Stimulated activated CD4-positive, alpha-beta T cell treated with anti-CD3 and anti-CD28 coated beads, Interleukin-4, amount 100 ng/mL, for 24 hours (primary cell): Measurements from ENCODE around the gene SLC16A13.
"Not testable (repeated sequence)": the region's sequence is repeated elsewhere in the genome, so short reads cannot be mapped to it uniquely, and the experiment has no call there.

Source experiments
- DNase-seq: peaks from one replicate; pipeline ENCODE4 v3.0.0-alpha.2; 2020

SLC16A13 gene, protein sequence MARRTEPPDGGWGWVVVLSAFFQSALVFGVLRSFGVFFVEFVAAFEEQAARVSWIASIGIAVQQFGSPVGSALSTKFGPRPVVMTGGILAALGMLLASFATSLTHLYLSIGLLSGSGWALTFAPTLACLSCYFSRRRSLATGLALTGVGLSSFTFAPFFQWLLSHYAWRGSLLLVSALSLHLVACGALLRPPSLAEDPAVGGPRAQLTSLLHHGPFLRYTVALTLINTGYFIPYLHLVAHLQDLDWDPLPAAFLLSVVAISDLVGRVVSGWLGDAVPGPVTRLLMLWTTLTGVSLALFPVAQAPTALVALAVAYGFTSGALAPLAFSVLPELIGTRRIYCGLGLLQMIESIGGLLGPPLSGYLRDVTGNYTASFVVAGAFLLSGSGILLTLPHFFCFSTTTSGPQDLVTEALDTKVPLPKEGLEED

DNA sequence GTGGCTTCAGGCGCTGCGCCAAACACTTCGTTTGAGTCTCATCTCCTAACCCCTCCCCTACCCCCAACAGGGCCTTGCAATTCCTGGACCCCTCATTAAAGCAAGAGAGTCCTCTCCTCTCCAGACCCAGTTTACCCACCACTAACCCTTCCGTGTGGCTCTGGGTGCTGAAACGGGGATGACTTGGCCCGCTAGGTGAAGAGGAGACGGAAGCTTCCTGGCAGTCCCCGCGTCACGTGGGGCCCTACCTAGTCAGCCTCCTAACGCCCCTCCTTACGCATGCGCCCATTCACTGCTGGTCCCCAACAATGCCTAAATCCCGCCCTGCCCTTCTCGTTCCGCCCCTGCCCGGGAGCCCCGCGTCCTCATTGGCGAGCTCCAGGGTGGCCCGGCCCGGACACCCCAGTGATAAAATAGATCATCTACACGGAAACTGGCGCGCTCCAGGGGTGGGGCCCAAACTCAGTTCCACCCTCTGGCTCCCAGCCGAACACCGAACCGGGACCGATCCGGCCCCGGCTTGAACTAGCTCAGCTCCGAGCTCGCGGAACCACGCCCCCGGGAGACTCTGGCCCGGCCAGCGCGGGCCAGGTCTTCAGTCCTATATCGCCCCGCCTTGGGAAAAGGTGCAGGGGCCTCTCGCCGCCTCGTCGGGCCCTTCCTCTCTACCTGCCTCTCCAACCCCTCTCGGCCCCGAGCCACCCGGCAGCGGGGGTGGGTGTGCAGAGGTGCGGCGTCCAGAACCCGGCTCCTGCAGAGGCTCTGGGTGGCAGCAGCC lies at the start of gene SLC16A13:
Gene SLC16A13 (plus strand): TSS at position 425 of the 778 bp plus-strand sequence. CDS start 368 bp downstream, outside the sequence.
- peak; percentile 99 for DNase-seq

DNA sequence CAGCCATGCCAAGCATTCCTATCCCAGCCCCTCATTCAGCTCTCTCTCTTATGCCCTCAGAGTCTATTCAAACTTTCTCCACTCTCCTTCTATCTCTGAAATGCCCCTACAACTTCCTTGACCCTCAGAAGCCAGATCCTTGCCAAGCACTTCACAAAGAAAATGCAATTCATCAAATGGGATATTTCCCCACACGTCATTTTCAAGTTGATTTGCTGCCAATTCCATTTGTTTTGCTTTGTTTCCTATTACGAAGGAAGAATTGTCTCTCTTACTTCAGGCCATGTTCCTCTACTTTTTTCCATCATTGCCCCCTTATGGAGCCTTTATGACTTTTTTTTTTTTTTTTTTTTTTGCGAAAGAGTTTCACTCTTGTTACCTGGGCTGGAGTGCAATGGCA lies 49.1 kb upstream of the SLC16A13 start:
- no peak for DNase-seq

DNA sequence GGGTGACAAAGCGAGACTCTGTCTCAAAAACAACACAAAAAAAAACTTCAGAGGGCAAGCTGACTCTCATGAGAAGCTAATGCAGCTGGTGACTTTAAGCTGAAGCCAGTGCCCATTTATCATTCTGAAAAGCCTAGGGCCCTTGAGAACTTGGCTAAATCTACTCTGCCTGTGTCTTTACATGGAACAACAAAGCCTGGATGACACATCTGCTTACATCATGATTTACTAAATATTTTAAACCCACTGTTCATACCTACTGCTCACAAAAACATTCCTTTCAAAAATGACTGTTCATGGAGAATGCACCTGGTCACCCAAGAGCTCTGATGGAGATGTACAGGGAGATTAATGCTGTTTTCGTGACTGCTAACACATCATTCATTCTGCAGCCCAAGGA lies 46.0 kb upstream of the SLC16A13 start:
- DNase-seq = no peak

DNA sequence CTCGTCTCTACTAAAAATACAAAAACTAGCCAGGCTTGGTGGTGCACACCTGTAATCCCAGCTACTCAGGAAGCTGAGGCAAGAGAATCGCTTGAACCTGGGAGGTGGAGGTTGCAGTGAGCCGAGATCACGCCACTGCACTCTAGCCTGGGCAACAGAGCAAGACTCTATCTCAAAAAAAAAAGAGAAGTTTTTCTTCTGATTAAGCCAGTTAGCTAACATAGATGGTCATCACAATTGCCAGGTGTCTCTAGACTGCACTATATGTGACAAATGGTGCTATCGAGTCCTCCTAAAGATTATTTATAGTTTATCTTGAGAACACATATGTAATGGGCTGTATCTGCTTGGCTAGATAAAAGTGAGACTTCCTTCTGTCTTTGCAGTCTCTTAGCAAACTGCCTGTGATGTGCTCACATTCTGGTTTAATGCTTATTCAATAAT lies 42.2 kb upstream of the SLC16A13 start:
- not testable (repeated sequence) for DNase-seq

DNA sequence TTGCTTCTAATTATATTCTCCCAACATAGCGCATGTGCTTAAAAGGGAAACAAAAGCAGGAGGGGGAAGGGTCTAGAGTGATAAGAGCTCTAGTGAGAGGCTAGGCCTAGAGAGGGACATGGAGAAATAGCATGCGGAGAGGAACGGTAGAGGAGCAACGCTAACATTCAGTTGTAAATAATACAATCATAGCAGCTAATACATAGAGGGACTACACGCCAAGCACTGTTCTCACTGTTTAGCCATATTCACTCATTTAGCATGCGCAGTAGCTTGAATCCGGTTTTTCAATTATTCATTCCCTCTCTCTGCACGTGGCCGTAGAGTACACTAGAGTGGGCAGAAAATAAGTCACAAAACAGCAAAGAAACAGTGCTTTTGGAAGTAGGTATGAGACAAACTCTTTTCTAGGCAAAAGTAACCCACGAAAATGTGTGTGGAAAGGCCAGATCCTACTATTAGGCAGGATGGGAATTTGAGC lies 41.7 kb upstream of the SLC16A13 start:
- no peak for DNase-seq

DNA sequence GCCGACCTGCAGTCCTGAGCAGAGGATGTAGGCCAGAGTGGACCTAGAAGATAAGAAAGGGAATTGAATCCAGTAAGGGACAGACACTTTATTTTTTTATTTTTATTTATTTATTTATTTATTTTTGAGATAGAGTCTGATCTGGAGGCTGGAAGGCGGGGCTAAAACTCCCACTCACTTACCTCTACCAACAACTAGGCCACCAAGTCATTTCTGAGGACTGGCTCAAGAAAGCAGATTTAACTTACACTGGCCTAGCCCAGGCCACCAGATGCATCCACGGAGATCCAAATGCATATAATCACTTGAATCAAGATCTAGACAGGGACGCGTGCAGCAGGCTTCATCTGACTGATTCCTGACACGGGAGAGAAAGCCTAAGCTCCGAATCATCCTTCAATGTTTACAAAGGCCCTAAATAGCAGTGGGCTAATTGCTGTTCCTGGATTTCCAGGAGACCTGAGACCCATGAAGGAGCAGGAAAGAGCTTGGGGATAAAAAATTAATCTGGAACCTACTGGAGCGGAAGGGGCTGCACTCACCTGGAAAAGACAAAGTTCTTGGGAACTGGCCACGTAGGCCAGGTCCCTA lies 41.1 kb upstream of the SLC16A13 start:
- DNase-seq = no peak

DNA sequence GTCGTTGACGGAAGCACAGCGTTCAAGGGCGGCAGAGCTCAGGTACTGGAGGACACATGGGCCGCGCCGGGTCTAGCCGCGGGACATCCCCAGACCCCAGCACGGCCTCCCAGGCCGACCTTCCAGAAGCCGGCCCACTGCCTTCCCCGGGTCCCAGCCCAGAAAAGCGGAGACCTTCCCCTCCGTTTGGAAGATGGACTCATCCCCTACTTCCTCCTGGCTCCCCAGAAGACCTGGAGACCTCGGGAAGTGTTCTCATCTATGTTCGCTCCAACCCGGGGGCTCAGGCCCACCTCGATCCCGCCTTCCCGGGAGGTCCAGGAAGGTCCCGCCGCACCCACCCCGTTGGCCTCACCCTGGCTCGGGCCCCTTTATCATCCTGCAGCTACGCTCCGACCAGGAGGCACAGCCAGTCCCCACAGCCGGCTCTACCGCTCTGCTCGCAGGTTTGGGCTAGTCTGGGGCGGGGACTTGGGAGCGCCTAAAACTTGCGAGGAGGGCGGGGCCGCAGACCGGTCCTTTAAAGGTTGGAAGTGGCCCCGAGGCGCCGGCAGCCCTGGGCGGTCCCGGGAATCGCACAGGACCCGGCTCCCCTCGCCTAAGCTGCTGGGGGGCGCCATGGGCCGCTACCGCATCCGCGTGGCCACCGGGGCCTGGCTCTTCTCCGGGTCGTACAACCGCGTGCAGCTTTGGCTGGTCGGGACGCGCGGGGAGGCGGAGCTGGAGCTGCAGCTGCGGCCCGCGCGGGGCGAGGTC lies 40.1 kb upstream of the SLC16A13 start, which contains the start of gene ALOX12:
Gene ALOX12 (plus strand): TSS at position 550 of the 756 bp plus-strand sequence. CDS start 69 bp downstream, at position 619.
- DNase-seq = no peak

DNA sequence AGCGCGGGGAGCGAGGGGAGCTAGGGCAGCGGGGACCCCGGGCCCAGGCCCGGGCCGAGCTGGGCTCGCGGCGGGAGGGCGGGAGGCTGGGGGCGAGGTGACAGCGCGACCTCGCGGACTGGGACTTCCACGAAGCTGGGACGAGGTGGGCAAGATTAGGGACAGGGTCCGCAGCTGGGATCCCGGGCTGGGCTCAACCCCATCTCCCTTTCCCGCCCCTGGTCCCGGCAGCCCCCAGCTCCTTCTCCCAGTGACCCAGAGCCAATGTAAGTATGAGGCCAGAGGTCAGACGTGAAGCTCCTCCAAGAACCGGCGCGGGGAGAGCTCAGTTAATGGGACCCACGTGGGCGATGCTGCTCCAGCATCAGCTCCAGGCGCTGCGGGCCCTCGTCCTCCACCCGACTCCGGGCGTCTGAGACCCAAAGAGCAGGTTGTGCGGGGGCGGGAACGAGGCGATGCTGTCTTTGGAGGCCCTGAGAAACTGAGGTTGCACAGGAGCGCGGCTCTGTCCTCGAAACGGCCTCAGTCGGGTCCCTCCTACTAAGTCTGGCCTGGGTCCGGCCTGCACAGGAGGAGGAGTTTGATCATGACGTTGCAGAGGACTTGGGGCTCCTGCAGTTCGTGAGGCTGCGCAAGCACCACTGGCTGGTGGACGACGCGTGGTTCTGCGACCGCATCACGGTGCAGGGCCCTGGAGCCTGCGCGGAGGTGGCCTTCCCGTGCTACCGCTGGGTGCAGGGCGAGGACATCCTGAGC lies 39.4 kb upstream of the SLC16A13 start:
- no peak for DNase-seq

DNA sequence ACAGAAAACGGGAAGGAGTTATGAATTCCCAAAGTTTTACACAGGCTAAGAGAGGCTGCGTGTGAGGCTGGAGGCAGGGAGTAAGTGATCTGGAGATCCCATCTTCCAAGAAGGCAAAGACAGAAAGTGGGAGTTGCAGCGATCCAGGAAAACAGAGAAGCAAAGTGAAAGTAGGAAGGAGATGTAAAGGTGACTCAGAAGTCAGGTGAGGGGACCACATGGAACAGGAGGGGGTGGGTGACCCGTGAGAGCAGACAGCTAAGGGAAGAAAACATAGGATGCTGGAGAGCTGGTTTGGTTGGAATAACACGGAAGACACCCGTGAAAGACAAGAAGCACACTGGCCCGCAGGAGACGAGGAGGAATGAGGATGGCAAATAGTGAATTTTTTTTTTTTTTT lies 38.6 kb upstream of the SLC16A13 start:
- DNase-seq = no peak

DNA sequence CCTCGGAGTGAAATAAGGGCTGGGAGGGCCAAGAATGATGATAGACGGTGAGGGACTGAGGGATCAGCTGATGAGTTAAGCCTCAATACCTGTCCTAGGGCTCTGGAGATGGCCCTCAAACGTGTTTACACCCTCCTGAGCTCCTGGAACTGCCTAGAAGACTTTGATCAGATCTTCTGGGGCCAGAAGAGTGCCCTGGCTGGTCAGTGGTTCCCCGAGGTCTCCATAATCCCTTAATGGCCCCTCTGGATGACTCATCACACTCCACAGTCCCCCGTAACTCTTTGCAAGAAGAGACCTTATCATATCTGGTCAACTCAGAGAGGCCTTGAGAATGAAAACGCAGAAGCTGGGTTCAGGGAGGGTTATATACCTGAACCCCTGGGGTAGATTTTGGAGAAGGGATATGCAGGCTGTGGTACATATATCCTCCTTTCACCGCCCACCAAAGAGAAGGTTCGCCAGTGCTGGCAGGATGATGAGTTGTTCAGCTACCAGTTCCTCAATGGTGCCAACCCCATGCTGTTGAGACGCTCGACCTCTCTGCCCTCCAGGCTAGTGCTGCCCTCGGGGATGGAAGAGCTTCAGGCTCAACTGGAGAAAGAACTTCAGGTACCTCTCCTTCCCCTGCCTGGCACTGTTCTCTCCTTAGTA lies 36.8 kb upstream of the SLC16A13 start:
- DNase-seq = no peak

DNA sequence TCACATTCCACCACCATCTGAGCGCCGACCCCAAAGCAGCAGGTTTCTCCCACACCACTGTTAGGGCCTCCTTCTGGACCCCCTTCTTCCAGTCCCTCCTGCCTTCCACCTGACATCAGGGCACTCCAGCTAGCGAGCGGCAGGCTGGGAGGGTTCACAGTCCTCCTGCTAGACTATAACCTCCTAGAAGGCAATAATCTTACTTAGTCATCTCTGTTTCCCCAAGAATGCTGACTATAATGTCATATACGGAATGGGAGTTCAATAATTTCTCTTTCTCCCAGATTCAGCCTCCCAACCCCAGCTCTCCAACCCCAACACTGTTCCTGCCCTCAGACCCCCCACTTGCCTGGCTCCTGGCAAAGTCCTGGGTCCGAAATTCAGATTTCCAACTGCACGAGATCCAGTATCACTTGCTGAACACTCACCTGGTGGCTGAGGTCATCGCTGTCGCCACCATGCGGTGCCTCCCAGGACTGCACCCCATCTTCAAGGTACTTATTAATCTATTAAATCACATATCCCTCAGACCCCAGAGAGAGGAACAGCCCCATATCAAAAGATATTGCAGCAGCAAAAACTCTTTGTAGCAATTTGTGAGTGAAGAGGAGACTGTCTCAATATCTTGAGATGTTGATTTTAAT lies 34.4 kb upstream of the SLC16A13 start:
- DNase-seq = peak; percentile 47

DNA sequence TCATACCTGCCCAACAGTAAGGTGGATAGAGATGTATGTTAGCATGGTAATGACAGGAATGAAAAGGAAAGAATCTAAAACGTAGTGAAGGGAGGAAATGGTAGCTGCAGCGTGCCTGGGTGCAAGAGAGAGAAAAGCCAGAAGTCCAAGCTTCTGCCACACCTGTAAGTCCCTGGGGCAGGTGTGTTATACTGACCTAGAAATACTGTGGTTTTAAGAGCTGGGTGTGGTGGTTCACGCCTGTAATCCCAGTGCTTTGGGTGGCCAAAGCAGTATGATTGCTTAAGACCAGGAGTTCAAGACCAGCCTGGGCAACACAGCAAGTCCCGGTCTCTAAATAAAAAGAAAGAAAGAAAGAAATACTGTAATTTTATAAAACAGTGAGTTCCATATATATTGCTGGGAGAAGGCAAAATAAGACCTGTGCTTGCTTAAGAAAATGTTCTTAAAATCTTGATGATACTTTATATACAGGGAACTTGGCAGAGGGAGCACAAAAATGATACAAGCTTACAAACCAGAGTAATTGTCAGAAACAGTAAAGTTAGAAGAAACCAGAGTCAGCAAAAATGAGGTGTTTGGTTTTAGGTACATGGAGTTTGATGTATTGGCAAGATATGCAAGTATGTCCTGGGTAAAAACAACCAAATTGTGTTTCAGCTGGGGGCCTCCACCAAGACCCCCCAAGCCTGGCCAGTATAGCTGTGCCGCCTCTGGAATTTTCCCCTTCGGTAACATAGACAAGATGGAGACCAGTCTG lies 33.3 kb upstream of the SLC16A13 start:
- DNase-seq = no peak

DNA sequence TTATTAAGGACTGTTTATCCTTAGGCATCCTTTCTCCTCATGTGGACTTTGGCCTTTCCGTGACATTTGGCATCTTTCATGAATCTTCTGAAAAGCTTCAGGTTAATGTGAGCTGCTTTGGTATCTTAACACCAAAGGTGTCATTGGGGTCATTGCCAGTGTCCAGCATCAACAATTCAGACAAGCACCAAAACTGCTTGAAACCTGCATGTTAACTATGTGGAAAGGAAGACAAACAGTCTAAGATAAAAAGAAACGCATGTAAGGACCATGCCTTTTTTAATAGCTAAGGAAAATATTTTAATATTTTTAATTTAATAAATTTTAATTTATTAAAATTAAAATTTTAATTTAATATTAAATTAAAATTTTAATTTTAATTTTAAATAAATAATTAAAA lies 32.1 kb upstream of the SLC16A13 start:
- DNase-seq = no peak

DNA sequence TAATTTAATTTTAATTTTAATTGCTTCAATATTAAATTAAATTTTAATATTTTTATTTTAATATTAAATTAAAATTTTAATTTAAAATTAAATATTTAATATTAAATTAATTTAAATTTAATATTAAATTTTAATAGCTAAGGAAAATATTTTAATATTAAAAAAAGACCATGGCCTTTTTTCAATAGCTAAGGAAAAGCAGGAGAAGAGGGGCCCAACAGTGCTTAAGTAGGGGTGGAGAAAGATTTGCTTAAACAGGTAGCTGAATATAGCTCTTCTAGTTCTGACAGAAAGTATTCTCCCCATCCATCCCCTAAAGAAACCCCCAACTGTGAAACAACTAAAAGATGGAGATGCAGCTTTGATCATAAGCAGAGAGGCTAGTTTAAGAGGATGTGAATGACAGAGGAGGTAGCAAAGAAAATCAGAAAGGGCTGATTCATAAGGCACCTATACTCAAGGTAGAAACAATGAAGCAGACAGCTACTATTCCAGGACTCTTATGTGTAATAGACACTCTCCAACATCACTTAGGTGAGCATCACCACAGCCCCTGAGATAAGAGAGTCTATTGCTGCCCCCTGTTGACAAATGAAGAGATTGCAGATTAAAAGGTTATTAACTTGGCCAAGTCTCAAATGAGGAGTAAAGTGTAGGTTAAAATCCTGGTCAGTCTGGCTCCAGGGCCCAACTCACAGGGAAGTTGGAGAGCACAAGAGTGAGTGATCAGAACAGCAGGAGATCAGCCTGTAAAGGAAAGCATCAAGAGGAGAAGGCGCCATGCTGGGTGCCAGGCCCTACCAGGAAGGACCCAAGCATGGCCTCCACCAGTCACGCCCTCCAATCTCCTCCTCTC lies 31.2 kb upstream of the SLC16A13 start:
- peak; percentile 50 for DNase-seq

DNA sequence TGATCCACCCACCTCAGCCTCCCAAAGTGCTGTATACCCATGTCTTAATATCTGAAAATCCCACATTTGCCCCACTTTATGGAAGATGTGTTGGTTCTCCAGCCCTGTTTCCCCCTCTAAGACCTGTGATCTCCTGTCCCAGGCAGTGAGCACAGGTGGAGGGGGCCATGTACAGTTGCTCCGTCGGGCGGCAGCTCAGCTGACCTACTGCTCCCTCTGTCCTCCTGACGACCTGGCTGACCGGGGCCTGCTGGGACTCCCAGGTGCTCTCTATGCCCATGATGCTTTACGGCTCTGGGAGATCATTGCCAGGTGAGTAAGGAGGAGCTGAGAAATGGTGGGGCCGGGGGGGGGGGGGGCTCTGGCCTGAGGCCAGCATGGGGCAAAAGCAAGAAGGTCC lies 30.1 kb upstream of the SLC16A13 start:
- no peak for DNase-seq

DNA sequence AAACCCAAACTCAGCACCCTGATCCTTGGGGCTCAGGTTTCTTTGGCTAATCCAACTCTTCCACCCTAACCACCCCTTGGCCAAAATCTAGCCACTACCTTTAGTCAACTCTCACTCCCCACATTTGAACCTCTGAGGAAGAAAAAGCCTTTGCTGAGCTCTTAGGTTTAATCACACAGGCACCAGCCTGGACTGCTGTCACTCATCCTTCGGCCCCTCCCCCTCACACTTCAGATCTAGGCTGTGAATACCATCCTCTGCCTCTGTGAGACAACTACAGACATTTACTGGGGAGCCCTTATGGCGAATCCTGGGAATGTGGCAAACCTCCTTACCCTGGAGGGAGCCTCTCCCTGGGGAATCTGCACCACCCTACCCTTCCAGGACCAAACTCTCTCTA lies 28.7 kb upstream of the SLC16A13 start:
- no peak for DNase-seq

DNA sequence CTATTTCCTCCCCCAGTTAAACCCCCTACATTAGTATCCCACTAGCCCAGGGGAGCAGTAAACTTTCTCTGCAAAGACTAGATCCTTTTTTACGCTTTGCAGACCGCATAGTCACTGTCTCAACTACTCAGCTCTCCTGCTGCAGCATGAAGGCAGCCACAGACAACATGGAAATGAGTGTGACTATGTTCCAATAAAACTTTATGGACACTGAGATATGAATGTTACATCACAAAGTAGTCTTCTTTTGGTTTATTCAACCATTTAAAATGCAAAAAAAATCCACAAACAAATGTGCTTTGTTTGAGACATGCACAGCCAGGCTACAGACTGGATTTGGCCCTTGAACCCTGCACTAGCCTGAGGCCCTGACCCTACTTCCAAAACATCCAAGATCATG lies 25.3 kb upstream of the SLC16A13 start:
- no peak for DNase-seq

DNA sequence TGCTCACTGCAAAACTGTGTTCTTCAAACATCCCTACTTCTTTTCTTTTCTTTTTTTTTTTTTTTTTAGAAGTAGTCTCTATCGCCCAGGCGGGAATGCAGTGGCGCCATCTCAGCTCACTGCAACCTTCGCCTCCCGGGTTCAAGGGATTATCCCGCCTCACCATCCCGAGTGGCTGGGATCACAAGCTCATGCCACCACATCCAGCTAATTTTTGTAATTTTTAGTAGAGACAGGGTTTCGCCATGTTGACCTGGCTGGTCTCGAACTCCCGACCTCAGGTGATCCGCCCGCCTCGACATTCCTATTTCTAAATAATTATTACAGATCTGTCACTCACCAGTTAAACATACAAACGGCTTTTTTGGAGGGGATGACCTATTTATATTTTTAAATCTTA lies 24.4 kb upstream of the SLC16A13 start:
- DNase-seq = no peak

DNA sequence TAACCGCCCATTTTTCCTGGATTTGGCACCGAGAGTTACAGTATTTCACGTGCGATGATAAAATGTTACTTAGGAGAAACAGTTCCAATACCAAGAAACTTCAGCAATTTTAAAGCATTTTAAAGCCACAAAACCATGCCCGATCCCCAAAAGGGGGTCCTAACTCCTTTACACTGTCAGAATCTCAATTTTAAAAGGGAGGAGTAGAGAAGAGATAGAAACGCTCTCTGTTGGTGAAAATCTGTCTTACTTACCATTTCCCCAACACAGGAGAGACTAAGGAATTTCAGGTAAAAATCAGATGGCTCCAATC lies 23.9 kb upstream of the SLC16A13 start:
- DNase-seq = no peak
